Fibroblast of upper back skin (primary cell): Measurements from ENCODE around the gene C1orf146.
"Not testable (repeated sequence)": the region's sequence is repeated elsewhere in the genome, so short reads cannot be mapped to it uniquely, and the experiment has no call there.

ENCODE experiments used
- DNase-seq: peaks from one replicate; pipeline ENCODE4 v3.0.0-alpha.2; 2013

The C1orf146 gene

GRCh38 chr1:92217721-92218120 is at the start of gene C1orf146:
C1orf146 (plus strand) TSS chr1:92217915; CDS start chr1:92231421, 13,506 bp downstream.
- DNase-seq: no peak

- no peak for DNase-seq
Observed at GRCh38 chr1:92168657-92169056, 49.1 kb upstream of the C1orf146 start.

- no peak for DNase-seq
Observed at GRCh38 chr1:92169214-92170005, 48.3 kb upstream of the C1orf146 start.

DNA sequence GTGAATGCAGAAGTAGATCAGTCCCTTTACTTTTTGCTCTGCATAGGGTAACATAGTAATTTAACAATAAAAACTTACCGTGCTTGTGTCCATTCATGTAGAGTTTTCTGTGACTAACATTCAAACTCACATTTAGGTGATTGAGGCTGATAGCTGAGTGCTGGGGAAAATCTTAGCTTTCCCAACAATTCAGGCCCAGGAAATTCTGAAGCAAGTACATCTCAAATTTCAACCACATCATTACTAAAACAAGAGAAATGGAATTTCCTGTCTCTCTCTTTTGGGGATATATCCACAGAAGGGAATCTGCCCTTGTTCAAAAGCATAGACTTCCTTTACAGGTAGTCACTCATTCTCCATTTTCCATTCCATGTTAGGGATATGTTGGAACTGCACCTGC is 33.1 kb upstream of the C1orf146 start:
- DNase-seq: peak; percentile 84

GRCh38 chr1:92186081-92186480 is 31.6 kb upstream of the C1orf146 start:
- peak; percentile 47 for DNase-seq

- no peak for DNase-seq
Observed at GRCh38 chr1:92188436-92189255, 29.1 kb upstream of the C1orf146 start.

DNA sequence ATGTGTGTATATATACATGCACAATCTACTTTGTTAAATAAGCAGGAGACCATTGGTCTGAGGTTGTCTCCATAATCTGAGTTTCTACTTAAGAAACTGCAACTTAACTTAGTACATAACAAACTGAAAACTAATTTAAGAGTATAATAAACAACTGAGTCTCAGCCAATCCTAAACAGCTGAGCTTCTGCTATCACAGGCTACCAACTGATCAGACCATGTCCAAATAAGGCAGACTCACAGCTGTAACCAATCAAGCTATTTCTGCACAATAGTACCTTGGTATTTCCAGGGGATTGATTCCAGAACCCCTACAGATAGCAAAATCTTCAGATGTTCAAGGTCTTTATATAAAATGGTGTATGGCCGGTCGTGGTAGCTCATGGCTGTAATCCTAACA is 26.0 kb upstream of the C1orf146 start:
- no peak for DNase-seq

DNA sequence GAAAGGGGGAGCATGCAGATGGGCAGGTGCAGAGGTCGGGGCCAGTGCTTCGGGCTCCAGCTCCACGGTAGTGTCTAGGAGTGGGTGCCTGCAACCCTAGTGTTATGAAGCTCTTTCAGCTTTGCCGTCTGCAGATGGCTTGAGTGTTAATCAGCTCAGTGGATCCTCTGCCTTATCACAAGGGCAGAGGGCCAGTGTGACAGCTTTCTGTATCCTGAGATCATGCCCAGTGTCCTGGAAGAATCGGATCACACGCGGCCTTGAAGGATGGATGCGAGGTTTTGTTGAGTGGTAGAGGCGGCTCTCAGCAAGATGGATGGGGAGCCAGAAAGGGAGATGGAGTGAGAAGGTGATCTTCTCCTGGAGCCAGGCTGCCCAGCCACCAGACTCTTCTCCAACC is 25.5 kb upstream of the C1orf146 start:
- no peak for DNase-seq

- DNase-seq: no peak
Observed at GRCh38 chr1:92194511-92194910, 23.2 kb upstream of the C1orf146 start.

GRCh38 chr1:92201973-92202372 is 15.7 kb upstream of the C1orf146 start:
- no peak for DNase-seq

GRCh38 chr1:92203105-92203504 is 14.6 kb upstream of the C1orf146 start:
- DNase-seq: no peak

GRCh38 chr1:92210701-92211100 is 7.0 kb upstream of the C1orf146 start:
- DNase-seq: peak; percentile 16

GRCh38 chr1:92211166-92211565 is 6.5 kb upstream of the C1orf146 start:
- DNase-seq: peak; percentile 54

GRCh38 chr1:92218559-92218958 is 844 bp downstream of the C1orf146 start:
- DNase-seq: no peak

DNA sequence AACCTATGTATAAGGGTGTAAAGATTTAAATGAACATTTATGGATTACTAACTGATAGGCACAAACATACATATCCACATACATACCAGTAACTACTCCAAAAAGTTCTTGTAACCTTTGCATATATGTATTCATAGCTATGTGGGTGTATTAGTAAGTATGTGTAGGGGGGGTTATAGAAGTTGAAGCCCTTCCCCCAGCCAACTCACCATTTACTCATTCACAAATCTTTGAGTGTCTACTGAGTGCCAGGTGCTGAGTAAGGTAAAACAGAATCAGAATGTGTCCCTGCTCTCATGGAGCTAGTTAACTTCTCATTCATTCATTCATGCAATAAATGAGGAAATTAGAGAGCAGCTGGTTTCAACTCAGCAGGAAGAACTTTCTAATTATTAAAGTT is 1.3 kb downstream of the C1orf146 start:
- DNase-seq: no peak

DNA sequence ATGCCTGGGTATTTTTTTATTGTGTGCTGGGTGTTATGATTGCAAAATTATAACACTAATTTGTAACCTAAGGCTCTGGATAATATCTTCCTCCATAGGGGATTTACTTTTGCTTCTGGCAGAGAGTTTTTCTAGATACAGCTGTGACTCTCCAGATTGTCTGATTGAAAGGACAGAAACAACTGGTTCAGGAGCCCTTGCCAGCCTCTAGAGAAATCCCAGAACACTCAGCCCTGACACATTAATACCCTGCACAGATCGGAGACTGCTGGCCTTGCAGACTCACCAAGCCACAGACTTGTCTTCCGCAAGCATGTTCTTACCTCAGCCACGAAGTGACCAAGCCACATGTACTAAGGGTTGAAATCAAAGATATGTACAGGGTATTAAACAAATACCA is 10.7 kb downstream of the C1orf146 start:
- DNase-seq: no peak

- no peak for DNase-seq
Observed at GRCh38 chr1:92230736-92231135, 13.0 kb downstream of the C1orf146 start.

- no peak for DNase-seq
Observed at GRCh38 chr1:92240034-92240433, 22.3 kb downstream of the C1orf146 start.

GRCh38 chr1:92244376-92244775 is 26.7 kb downstream of the C1orf146 start:
- no peak for DNase-seq

DNA sequence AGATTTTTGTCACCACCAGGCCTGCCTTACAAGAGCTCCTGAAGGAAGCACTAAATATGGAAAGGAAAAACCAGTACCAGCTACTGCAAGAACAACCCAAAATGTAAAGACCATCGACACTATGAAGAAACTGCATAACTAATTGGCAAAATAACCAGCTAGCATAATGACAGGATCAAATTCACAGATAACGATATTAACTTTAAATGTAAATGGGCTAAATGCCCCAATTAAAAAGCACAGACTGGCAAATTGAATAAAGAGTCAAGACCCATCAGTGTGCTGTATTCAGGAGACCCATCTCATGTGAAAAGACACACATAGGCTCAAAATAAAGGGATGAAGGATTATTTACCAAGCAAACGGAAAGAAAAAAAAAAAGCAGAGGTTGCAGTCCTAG is 37.0 kb downstream of the C1orf146 start:
- not testable (repeated sequence) for DNase-seq

- no peak for DNase-seq
Observed at GRCh38 chr1:92259350-92259749, 41.6 kb downstream of the C1orf146 start.

GRCh38 chr1:92262516-92262915 is 44.8 kb downstream of the C1orf146 start:
- DNase-seq: peak; percentile 4

GRCh38 chr1:92273039-92273438 is 55.3 kb downstream of the C1orf146 start:
- no peak for DNase-seq

- DNase-seq: peak; percentile 32
Observed at GRCh38 chr1:92274939-92275338, 57.2 kb downstream of the C1orf146 start.
